NCI-H446 treated with DMSO at 0.1 percent for 48 hours (cell line): ENCODE measurements around the gene PALD1.

Source experiments
- DNase-seq: peaks from one replicate; lab custom pipeline; 2025; lab: John Stamatoyannopoulos, UW

PALD1 gene

DNA sequence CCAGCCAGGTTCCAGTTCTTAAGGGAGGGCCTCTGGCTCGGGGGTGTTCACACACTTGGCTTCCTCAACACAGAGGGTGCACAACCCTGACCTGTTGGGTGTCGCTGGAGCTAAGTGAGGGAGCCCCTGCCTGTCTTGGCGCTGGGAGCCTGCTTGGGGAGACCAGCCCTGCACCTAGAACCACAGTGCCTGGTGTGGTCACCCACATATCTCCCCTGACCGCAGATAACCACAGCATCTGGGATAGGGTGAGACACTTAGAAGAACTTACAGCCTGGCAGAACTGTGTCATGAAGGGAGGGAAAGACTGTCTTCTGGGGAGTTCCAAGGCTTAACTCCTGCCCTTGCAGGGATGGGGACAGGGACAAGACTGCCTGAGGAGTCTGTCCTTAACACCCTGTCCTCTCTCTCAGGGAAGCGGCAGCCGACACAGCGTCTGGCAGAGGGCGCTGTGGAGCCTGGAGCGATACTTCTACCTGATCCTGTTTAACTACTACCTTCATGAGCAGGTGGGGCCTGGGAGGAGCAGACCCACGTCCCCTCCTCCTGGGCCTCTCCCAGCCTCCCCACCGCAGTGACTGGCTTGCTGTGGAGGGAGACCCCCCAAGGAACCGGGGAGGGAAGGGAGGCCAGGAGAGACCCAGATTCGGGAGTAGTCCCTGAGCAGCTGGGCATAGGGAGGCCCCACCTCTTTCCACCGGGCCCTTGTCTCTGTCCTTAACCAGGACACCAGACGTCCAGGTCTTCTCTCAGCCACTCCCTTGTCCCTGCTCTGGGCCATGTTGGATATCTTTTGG lies 59.0 kb downstream of the PALD1 start:
- no peak for DNase-seq

- no peak for DNase-seq
Observed at GRCh38 chr10:70538195-70538520, 59.6 kb downstream of the PALD1 start.

DNA sequence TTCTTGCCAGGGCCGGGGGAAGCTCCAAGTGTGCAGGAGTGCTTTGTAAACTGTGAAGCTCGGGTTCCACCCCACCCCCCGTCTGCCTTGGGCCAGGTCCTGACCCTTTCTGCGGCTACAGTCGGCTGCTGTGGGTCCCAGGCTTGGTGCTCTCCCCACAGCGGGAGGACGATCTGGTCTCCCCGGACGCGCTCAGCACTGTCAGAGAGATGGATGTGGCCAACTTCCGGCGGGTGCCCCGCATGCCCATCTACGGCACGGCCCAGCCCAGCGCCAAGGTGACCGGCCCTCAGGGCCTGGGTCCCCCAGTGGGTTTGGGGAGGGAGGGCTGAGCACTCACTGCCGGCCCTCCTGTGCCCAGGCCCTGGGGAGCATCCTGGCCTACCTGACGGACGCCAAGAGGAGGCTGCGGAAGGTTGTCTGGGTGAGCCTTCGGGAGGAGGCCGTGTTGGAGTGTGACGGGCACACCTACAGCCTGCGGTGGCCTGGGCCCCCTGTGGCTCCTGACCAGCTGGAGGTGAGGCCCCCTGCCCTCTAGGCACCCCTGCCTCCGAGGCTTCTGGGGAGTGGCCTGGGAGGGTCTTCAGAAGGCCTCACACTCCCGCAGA lies 60.3 kb downstream of the PALD1 start:
- no peak for DNase-seq

- no peak for DNase-seq
Observed at GRCh38 chr10:70539471-70539870, 60.9 kb downstream of the PALD1 start.

DNA sequence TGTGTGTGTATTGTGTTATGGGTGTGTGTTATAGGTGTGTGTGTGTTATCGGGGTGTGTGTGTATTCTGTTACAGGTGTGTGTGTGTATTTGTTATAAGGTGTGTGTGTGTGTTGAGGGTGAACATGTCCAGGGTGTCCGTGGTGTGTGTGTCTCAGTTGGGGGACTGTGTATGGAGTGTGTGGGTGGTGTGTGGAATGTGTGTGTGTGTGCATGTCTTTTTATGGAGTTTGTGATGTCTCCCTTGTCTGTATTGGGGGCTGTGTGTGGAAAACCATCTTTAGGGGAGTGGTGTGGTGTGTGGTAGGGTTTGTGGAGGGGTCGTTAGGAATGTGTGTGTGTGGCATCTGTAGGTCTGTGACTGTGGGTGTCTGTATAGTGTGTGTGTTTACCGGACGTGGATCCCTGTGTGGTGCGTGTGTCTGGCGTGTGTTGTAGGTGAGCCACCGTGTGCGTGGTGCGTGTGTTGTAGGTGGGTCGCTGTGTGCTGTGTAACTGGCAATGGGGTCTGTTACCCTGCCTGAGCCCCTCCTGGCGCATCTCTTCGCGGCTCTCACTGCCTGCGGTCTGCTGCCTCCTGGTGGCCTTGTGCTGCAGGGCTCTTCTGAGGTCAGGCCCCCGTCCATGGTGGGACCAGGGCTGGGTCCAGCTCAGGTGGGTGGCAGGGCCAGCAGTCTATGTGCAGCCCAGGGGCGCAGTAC lies 61.7 kb downstream of the PALD1 start:
- DNase-seq, result no peak

DNA sequence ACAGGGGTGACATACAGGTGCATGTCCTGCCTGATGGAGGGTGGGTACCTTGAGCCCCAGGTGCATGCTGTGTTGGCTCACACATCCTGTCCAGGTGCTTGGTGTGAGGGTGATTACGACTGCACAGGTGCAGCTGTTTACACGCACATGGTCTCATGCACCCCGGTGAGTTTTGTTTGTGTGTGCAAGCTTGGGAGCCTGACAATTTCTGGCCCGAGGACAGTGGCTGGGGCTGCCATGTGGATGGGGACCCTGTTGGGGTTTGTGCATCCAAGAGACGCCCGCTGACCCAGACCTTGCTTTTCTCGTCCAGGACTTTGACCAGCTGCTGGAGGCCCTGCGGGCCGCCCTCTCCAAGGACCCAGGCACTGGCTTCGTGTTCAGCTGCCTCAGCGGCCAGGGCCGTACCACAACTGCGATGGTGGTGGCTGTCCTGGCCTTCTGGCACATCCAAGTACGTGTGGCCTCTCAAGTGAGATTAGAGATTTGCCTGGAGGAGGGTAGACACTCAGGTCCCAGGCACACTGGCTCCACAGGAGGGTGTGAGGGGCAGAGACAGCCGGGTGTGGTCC lies 62.3 kb downstream of the PALD1 start:
- no peak for DNase-seq

GRCh38 chr10:70541736-70542564 lies 63.4 kb downstream of the PALD1 start:
- DNase-seq, result no peak

DNA sequence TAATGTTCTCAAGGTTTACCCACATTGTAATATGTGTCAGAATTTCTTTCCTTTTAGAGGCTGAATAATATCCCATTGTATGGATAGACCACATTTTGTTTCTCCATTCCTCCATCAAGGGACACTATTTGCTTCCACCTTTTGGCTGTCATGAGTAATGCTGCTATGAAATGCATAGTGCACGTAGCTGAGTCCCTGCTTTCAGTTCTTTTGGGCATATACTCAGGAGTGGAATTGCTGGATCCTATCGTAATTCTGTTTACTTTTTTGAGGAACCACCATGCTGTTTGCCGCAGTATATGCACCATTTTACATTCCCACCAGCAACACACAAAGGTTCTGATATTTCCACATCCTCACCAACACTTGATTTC lies 64.0 kb downstream of the PALD1 start:
- DNase-seq, result no peak

DNA sequence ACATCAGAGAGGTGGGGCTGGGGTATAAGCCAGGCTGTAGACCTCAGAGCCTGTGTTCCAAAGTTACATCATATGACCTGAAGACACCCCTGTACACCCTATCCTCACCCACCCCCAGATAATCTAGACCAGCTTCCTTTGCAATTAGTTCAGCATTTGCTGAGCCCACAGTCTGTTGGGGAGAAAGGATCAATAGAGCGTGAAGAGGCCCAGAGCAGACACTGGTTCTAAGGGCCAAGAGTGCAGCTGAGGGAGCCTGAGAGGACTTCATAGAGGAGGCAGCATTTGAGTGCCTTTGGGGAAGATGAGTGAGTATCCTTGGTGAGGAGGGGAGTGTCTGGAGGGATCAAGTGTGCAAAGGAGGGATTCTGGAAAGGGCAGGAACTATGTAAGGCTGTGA lies 65.3 kb downstream of the PALD1 start:
- DNase-seq, result no peak

DNA sequence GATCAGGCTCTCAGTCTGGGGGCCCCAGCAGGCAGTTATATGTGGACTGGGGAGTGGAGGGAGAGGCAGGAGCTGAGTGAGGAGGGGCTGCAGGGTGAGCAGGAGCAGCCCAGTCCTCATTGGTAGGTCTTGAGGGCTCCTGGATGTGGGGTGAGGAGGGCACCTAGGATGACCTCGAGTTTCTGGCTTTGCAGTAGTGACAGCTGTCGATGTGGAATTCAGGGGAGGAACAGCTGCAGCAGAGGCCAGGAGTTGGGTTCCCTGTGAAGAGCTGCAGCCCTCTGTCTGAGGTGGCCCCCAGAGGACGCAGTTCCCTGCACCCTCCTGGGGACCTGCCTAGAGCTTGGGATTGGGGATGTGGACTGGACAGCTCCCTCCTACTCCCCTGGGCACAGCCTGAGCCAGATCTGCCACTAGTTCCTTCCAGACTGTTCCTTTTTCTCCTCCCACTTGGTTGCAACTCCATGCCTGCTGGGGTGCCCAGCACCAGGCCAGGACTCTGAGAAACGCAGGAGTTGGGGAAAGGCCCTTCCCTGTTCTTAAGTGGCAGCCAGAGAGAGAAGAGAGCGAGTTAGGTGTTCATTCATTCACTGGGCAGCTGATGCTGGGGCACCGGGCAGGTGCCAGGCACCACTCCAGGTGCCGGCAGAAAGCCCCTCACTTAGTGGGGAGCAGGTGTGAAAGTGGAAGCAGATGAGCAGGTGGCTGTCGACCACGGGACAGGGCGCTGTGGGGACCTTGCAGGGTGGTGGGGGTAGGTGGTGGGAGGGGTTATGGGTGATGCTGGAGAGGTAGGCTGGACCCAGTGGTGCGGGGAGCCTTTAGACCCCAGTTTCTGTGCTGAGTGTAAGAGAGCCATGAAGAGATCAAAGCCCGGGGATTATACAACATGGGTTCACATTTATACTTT lies 66.1 kb downstream of the PALD1 start:
- no peak for DNase-seq

DNA sequence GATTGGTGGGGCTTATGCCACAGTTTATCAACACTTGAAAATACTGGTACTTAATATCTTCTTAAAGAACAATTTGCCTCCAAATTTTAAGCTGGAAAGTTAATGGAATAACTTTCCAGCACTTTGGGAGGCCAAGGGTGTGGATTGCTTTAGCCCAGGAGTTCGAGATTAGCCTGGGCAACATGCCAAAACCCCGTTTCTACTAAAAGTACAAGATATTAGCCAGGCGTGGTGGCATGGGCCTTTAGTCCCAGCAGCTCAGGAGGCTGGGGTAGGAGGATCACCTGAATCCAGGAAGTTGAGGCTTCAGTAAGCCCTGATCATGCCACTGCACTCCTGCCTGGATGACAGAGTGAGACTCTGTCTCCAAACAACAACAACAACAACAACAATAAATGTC lies 68.0 kb downstream of the PALD1 start:
- DNase-seq, result no peak

DNA sequence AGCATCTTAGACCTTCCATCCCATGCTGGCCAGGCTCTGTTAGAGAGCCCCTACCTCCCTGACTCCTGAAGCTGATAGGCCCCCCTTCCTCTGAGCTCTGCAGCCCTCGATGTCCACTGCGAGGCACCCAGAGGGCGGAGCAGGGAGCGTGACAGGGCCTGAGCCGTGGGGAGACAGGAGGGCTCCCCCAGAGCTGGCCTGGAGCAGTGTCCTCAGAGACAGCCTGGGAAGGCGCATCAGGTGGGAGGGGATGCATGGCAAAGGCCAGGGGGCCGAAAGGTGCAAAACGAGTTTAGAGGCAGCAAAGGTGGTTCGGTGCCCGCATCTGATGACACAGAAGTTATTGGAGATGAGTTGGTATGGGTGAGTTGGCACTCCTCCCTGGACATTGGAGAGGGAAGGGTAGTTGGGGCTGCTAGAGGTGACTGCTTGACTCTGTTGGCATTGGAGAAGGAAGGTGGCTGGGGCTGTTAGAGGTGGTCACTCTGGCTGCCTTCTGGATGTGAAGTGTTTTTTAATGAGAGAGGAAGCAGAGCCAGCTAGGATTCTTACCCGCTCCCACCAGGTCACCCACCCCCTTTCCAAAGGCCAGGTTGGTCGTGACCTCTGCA lies 70.9 kb downstream of the PALD1 start:
- no peak for DNase-seq

DNA sequence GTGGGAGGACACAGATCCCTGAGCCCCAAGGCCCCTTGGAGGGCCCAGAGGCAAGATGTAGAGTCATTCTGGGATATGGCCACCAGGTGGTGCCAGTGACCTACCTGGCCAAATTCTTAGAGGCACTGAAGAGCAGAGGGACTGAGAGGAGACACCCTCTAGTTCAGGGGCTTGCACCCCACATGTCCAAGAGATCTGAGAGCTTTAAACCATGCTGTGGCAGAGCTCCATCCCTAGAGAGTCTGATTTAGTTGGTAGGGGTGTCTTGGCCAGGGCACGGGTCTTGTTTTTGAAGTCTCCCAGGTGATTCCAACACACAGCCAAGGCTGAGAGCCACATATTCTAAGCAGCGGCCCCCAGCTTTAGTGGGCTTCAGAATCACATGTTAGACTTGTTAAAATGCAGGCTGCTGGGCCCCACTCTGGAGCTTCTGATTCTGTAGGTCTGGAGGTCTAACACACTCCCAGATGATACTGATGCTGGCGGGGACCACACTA lies 71.4 kb downstream of the PALD1 start:
- DNase-seq, result no peak

DNA sequence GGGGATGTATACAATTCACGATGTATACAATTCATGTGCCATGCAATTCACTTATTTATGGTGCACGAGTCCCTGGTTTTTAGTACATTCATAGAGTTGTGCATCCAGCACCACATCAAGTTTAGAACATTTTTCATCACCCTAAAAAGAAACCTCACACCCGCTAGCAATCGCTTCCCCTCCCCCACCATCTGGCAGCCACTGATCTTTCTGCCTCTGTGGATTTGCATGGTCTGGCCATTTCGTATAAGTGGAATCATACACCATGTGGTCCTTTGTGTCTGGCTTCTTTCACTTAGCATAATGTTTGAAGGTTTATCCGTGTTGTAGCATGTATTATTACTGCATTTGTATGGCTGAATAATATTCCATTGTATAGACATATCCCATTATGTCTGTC lies 71.9 kb downstream of the PALD1 start:
- DNase-seq, result no peak

DNA sequence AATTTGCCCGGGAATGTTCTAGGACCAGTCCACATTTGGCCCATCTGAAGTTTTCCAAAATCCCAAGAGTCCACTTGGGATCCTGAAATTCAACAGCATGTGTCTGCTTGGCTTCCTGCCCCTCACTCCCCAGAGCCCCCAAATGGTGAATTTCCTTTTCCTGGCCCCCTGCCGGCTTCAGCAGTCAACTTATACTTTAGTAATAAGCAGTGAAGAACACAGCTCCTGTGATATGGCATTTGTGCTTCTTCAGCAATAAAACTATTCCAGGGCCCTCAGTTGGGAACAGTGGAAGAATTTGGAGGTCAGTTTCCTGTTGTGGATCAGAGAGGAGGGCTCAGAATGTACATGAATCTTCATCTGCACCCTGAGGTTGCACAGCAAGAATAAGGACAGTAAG lies 72.9 kb downstream of the PALD1 start:
- DNase-seq, result no peak

GRCh38 chr10:70551971-70552422 lies 73.4 kb downstream of the PALD1 start:
- DNase-seq, result no peak

DNA sequence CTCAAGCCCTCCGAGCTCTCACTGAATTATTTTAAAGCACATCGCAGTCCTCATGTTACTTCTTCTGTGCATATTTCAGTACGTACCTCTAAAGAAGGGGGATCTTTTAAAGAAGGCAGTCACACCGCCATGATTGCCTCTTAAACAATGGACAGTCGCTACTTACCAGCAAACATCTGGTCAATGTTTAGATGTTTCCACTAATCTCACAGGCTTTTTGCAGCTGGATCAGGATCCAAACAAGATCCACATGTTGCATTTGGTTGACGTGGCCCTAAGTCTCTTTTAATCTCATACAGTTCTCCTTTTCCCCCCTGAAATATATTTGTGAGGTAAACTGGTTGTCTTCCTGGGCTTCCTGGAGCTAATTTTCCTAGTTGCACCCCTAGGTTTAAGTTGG lies 74.0 kb downstream of the PALD1 start:
- no peak for DNase-seq

- DNase-seq, result no peak
Observed at GRCh38 chr10:70555371-70555770, 76.8 kb downstream of the PALD1 start.

DNA sequence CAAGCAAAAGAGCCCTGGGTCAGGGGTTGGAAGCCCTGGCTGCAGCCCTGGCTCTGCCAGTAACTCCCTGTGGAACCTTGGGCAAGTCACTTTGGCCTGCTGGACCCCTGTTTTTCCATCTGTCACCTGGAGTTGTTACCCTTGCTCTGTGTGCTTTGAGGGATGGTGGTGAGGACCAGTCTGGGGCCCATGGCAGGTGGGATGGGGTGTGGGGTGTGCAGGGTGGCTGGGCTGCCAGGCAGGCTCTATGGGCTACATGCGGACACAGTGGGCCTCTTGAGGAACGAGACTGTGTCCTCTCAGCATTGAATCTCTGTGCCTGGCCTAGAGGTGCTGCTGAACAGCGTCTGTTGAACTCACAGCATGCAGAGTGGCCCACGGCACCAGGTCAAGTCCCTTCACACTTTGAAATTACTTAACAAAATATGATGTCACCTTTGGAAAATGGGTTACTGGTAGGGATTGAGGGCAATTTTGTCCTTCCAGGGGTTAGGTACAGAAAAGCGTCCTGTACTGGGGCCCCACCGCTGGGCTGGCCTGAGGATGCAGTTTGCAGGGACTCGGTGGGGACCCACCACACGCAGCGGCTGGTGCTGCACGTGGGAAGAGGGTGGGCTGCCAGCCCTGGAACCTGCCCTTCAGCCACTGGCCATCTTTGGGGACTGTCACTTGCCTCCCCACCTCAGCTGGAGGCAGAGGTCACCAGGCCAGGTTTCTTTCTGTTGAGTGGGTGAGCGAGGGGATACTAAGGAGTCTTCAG lies 78.7 kb downstream of the PALD1 start:
- DNase-seq, result no peak

- no peak for DNase-seq
Observed at GRCh38 chr10:70557876-70558275, 79.3 kb downstream of the PALD1 start.
